ENCODE data around the gene NFATC4.
A peak's percentile ranks its signal among the peaks of the same experiment; 100 is the strongest.

Gene NFATC4

DNA sequence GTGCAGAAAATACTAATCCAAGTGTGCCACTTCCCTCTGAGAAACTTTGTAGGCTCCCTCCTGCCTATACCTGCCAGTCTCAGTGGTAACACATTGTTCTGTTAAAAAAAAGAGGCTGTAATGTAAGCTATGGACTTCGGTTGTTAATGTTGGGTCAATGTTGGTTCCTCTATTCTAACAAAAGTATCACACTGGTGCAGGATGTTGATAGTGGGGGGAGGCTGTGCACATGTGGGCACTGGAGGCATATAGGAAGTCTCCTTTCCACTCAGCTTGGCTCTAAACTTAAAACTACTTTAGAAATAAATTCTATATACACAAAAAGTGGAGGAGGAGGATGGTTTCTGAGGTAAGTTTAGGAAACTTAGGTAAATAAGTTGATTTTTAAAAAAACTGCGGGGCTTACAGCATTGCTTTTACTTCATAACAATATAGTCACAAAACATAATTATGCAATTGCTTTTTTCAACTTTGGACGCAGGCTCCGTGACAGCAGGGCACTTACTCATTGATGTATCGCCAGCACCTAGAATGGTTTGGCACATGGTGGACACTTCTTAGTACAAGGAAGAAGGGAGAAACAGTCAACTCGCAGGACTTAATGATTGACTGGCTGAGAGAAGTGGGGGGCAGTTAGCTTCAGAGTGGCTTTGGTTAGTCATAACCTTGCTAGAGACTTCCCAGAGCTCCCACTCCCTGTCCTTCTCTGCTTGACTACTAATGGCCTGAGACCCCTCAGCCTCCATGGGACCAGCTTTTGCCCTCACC is 22.9 kb downstream of the NFATC4 start:
- DNase-seq, result no peak

DNA sequence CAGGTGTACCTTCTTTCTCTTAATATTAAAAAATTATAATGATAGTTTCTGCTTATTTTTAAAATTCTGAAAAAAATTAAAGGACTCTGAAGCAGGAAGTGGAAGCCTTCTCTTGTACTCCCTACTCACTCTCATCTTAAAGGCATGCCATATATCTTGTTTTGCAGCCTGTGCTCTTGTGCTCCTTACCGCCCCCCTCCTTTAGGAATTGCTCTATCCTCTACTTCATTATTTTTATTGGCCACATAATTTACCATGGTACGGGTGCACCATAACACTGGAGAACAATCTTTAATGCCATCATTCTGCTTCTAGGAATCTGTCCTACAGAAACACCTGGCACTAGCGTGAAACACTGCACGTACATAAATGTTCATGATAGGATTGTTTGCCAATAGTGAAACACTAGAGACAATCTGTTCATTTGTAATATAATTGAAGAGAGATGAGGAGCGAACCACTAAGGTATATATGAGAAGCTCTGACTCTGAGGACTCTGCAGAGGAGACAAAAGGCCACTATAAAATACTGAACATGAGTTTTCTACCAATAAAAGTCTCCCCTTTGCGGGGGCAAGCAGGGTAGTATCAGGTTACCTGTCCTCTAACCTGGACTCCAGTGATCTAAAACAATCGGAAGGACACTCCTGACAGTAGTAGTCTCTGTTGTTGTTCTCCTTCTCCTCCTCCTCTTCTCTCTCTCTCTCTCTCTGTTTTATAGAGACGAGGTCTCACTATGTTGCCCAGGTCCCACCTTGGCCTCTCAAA is 24.5 kb downstream of the NFATC4 start:
- no peak for DNase-seq

DNA sequence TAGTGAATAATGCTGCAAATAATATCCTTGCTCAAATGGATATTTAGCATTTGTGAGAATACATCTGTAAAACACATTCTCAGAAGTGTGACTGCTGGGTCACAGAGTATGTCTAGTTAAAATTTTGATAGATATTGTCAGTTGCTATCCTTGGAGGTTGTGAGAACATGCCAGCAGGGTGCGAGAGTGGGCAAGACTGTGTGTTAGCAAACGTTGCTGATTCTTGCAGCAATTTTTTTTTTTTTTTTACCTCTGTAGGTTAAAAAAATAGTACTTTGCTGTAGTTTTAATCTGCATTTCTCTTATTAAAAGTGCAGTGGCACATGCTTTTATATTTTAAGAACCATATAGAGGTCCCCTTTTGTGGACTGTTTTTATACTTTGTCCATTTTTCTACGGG is 26.3 kb downstream of the NFATC4 start:
- no peak for DNase-seq

DNA sequence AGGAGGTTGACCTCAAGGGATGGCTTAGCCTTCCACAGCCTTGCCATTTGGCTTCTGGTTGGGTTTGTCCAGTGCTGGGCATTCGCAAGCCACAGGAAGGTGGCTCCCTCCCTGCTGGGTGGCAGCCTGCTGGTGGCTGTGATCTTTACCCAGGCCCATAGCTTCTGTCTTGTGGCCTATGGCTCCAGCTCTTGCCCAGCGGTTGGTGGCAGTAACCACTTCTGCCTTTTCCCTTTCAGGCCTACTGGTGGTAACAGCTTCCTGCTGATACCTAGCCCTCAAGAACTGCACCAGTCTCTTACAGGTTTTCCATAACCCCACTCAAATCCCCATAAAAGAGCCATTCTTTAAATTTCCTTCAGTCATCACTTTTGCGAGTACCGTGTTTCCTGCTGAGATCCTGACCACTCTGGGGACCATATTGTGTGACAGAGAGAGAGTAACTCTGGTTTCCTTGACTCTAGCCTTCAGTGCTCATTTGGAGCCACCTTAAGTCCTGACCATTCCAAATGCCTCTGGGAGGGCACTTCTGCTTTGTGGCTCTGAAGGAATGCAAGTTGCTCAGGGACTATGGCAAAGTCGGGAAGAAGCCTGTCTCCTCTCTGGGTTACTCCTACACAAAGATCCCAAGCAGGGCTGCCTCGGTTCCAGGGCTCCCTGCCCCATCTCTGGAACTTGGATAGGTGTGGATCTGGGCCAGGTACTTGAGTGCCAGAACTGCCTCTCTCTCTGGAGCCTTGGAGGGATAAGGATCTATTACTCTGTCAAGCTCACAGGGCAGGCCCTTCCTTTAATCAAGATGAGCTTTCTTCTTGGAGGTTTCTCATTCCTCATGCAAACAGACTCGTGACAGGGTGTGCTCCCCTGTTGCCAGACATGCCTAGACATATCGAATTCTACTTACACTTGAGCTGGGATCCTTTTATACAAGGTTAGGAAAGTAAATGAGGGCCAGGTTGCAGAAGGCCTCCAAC is 27.9 kb downstream of the NFATC4 start:
- DNase-seq, result no peak

DNA sequence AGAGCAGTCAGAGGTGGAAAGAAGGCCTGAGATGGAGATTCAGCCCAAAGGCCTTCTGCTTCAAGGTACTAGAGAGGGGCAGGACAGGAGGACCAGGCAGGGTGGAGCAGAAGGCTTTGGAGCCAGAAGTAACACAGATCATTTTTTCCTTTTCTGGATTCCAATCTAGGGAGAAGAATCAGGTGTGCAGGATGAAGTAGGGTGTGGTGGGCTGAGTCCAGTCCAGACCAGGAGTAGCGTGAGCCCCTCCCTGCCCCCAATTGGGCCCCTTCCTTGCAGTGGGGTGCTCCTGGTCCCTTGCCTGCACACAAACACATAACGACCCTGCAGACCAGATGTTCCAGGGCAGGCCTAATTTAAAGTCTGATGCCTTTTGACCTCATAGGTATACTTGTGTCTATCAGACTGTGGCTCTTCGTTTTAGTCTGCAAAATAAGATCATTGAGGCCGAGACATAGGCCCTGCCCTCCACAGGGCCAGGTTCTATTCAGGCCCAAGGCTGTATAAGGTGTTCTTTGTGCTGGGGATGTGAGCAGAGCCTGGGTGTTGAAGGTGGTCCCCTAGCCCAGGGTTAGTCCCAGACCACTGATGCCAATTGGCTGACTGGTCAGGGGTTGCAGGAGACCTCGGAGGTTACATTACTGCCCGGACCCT is 29.8 kb downstream of the NFATC4 start:
- DNase-seq, result no peak

DNA sequence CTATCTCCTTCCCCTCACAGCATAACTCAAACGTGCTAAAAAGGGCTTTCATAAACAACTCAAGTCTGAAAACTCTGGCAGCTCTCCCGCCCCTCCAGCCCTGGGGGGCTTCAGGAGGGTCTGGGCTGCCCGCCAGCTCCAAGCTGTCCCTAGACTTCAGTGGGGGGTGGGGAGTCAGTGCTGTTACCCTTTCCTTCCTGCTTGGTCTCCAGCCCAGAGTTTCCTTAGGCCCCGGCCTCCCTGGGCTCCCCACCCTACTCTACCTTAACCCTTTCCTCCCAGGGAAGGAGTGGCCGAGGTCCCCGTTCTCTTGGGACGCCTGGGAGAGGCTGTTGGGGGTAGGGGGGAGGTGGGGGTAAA is 30.3 kb downstream of the NFATC4 start:
- no peak for DNase-seq

DNA sequence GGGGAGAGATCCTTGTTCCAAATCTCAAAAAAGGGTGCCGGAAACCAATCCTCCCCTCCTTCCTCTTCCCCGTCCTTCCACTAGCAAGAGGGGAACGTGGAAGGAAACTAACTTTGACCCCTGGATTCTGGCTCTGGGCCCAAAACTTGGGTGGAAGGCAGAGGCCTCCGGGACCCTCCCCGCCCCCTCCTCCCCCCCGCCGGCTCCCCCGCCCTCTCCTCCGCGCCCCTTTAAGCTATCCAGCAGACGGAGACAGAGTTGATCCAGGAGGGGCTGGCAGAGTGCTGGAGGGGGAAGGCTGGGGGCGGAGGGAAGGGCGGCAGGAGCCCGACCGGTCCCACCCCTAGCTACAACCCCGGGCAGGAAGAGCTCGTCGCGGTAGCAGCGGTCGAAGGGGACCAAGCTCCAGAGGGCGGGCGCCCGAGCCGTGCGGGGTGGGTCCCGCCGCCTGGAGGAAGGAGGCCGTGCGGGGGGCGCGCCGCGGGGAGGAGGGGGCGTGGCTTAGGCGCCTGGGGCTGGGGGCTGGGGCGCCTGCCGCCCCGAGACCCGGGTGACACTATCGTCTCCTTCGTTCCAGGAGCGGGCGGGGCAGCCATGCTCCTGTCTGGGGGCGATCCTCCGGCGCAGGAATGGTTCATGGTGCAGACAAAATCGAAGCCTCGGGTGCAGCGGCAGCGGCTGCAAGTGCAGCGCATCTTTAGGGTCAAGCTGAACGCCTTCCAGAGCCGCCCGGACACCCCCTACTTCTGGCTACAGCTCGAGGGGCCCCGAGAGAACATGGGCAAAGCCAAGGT is 30.9 kb downstream of the NFATC4 start, which contains the start of gene NYNRIN:
NYNRIN (plus strand) TSS at position 351 of the 794 bp plus-strand sequence; CDS start at position 595, 244 bp downstream.
- DNase-seq, result peak in 1 of 2 donors; percentile 11

DNA sequence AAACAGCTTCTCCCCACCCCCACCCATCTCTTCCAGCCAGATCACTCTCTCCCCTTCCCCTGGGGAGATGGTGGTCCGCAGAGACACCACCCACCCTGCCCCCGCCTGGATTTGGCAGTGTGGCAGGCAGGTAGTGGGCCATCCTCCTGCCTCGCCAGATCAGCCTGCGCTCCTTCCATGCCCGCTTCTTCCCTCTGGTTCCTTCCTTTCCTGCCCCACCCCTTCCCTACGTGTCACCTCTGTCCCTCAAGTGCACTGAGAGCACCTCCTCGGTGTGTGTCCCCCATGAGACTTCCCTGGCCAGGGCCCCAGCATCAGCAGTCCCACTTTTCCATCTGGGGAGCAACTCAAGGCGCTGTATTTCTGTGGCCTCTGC is 31.5 kb downstream of the NFATC4 start:
- no peak for DNase-seq

DNA sequence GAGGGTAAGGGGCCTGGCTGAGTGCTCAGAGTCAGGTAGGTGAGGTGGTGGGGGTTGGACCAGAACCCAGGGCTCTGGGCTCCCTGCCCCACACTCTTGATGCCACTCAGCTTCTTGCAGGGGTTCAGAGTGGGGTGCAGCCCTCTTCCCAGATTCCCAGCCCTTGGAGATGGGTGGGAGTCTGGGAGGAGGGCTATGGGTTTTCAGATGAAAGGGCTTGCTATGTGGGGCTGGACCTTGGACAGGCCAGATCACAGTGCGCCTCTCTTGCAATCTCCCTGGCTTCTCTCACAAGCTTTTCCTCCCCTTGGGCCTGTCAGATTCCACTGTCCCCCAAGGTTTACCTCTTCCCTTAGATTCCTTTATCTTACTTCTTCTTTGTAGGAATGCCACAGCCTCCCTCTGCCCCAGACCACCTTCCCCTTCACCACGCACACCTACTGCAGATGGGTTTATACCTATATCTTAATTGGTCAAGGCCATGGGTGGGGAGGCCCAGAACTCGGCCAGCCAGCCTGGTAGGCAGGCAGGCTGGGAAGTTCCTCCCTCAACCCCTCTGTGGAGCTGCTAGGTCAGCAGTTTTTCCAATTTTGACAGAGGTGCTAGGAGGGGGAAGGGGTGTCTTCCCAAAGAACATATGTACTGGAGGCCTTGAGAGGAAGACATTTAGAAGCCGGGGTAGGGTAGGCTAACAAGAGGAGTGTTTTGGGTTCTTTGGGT is 32.2 kb downstream of the NFATC4 start:
- DNase-seq, result no peak

DNA sequence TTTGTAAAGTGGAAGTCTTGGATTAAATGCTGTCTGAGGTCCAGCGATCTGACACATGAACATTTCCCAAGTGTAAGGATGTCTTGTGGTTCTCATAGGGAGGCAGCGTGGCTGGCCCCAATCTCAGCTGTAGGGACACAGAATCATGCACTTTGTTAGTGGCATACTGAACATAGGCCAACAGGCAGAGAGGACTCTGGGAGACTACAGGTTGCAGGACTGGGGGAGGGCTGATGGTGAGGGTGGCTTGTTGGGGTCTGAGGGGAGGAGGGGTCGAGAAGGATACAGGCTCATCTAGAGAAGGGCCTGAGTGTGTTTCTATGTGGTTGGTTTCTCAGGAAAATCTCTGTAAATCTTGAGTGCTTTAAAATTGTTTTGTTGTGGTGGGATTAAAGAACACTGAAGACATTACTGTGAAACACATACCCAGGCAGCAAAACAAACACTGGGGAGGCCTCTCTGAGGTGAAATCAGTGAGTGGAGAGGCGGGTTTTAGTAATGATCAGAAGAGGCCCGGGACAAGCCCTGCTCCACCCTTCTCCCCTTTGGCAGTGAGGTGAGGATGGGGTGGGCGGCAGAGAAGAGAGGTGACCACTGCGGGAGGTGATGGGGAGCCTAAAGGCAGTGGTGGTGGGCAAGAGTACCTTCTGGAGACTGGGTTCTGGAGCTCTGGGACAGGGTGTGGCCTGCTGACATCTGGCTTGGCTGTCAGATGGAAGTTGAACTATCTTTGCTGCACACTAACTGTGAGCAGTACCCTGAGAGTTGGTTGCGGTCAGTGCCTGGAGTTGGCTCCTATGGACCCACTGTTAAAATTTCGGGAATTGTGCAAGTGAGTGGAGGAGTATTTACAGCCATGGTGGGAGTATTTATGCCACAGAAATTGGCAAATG is 34.1 kb downstream of the NFATC4 start:
- no peak for DNase-seq

DNA sequence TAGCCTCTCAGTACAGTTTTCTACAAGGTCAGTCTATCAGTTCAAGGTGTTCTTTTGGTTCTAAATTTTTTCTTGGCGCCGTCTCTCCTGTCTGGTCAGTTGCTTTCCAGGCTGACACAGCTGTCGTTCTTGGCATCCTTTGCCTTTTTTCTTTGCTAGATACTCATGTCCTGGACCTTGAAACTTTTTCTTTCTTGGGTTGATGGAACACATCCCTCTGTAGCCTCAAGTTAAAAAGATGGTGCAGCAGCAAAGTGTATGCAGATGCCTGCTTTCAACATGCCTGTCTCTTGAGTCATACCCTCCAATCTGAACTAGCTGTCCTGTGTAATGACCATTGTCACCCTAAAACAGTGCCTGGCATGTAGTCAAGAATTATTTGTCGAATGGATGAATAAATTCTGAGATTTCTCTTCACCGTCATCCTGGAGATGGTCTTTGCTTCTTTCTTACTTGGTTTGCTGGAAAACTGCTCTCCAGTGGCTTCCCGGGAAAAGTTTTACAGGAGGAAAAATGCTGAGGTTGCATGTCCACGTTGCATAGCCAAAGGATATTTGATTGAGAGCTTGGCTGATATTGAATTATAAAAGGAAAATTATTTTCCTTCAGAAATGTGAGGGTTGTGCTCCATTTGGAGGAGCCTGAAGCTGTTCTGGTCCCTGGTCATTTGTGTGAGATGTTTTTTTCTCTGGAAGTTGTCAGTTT is 35.5 kb downstream of the NFATC4 start:
- no peak for DNase-seq

DNA sequence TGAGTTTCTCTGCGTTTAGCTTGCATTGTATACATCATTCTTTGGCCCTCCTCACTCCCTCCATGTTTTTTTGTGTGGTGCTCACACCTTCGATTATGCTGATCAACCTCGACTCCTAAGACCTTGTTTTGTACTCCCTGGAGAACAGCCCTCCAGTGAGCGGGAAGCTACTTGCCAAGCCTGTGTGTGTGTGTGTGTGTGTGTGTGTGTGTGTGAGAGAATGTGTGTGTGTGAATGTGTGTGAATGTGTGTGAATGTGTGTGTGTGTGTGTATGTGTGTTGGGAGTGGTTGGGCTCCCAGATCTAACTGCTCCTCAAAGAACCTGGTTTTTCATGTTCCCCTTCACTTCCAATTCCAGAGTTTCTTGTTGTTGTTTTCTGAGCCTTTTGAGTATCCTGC is 36.8 kb downstream of the NFATC4 start:
- no peak for DNase-seq

DNA sequence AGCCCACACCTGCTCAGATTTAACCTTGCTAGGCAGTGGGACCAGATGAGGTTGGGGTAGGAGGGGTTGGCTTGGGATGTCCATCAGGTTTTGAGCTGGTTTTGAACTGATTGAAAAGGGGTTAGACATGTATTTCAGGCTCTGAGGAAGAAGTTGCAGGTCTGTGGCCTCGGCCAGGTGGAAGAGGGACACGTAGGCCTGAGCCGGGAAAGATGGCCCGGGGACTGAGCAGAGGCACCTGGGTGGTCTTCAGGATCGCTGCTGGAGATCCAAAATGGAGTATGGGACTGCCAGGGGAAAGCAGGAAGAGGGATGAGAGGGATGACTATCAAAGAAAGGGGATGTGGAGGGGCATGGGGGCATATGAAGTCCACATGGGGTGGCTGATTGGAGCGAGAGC is 38.4 kb downstream of the NFATC4 start:
- no peak for DNase-seq

DNA sequence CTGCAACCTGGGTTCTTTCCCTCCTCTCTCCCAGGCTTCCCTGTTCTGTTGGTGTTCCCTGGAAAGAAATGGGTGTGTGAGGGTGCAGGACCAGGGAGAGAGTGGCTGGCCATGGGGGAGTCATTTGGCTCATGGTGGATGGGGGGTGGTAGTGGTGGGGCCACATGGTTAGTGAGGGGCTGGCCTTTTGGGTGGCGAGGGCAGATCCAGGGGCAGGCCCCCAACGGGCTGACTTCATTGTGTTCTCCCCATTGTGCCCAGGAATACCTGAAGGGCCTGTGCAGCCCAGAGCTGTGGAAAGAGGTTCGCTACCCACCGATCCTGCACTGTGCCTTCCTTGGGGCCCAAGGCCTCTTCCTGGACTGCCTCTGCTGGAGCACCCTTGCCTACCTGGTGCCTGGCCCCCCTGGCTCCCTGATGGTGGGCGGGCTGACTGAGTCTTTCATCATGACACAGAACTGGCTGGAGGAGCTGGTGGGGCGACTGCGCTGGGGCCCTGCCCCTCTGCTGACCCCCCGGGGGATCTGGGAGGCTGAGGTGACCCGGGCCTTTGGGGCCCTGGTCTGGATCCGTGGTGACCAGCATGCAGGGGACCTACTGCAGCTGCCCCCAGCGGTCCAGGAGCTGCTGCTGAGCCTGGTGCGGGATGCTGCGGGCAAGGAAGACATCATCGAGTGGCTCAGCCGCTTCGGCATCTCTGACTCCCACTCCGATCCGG is 39.8 kb downstream of the NFATC4 start:
- no peak for DNase-seq

DNA sequence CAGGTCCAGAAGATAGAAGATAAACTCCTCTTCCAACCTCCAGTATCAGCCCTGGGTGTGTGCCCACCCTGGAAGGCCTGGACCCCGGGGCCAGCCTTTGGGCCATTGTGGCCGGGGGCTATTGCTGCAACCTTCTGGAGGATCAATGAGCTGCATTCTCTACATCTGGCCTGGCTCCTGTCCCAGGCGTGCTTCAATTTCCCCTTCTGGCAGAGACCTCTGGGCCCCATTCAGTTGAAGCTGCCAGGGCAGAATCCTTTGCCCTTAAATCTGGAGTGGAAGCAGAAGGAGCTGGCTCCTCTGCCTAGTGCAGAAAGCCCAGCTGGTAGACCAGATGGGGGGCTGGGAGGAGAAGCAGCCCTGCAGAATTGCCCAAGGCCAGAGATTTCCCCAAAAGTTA is 40.8 kb downstream of the NFATC4 start:
- DNase-seq, result no peak

DNA sequence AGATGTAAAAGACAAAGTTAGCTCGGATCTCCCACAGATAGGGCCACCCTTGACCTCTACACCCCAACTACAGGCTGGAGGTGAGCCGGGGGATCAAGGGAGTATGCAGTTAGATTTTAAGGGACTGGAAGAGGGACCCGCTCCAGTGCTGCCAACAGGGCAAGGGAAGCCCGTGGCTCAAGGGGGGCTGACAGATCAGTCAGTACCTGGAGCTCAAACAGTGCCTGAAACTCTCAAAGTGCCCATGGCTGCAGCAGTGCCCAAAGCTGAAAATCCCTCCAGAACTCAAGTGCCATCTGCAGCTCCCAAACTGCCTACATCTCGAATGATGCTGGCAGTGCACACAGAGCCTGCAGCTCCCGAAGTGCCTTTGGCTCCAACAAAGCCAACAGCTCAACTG is 41.2 kb downstream of the NFATC4 start:
- no peak for DNase-seq

DNA sequence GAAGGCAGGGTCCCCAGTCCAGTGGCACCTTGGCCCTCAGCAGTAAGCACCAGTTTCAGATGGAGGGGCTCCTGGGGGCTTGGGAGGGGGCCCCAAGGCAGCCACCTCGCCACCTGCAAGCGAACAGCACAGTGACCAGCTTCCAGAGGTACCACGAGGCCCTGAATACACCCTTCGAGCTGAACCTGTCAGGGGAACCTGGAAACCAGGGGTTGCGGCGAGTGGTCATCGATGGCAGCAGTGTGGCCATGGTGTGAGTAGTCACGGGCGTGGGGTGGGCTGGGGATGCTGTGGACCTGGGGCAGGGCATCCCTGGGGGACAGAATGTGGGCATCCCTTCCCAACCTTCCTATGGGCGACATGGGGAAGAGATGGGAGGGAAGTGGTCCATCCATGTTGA is 42.0 kb downstream of the NFATC4 start:
- DNase-seq, result no peak

Data from stimulated activated CD4-positive, alpha-beta T cell treated with anti-CD3 and anti-CD28 coated beads, Interleukin-2, amount 100 ng/mL, for 48 hours (primary cell).